IPS-NIHi7 (cell line): ENCODE measurements around the gene NTM.
"Not testable (repeated sequence)": the region's sequence is repeated elsewhere in the genome, so short reads cannot be mapped to it uniquely, and the experiment has no call there.

Experiments used
- DNase-seq: peaks from one replicate; pipeline ENCODE4 v3.0.0; 2012; ENCODE audit warnings: mixed read lengths; ENCODE audit errors: extremely low spot score

The NTM gene

GRCh38 chr11:131668500-131669400 lies 298.3 kb downstream of the NTM start:
- DNase-seq: peak; percentile 82

GRCh38 chr11:131669401-131669780 lies 299.0 kb downstream of the NTM start:
- DNase-seq: no peak

GRCh38 chr11:131670876-131671275 lies 300.5 kb downstream of the NTM start:
- no peak for DNase-seq

GRCh38 chr11:131671320-131671719 lies 300.9 kb downstream of the NTM start:
- DNase-seq: no peak

GRCh38 chr11:131671734-131672133 lies 301.3 kb downstream of the NTM start:
- DNase-seq: peak; percentile 86

- no peak for DNase-seq
Measured at GRCh38 chr11:131672191-131672590, 301.8 kb downstream of the NTM start.

GRCh38 chr11:131674051-131674755 lies 303.8 kb downstream of the NTM start:
- DNase-seq: peak; percentile 75

- DNase-seq: no peak
Measured at GRCh38 chr11:131675121-131675888, 304.9 kb downstream of the NTM start.

- DNase-seq: no peak
Measured at GRCh38 chr11:131677828-131678470, 307.5 kb downstream of the NTM start.

GRCh38 chr11:131678658-131679340 lies 308.4 kb downstream of the NTM start:
- DNase-seq: no peak

- not testable (repeated sequence) for DNase-seq
Measured at GRCh38 chr11:131680448-131680847, 310.0 kb downstream of the NTM start.

GRCh38 chr11:131681920-131682319 lies 311.5 kb downstream of the NTM start:
- DNase-seq: no peak

- no peak for DNase-seq
Measured at GRCh38 chr11:131682373-131683015, 312.1 kb downstream of the NTM start.

- no peak for DNase-seq
Measured at GRCh38 chr11:131683131-131683530, 312.7 kb downstream of the NTM start.

GRCh38 chr11:131683666-131684065 lies 313.3 kb downstream of the NTM start:
- no peak for DNase-seq

- no peak for DNase-seq
Measured at GRCh38 chr11:131684111-131685060, 314.0 kb downstream of the NTM start.

GRCh38 chr11:131685206-131685605 lies 314.8 kb downstream of the NTM start:
- no peak for DNase-seq

- DNase-seq: no peak
Measured at GRCh38 chr11:131685906-131686305, 315.5 kb downstream of the NTM start.

GRCh38 chr11:131686836-131687235 lies 316.4 kb downstream of the NTM start:
- no peak for DNase-seq
